SU-DHL-6 (cell line): ENCODE measurements around the gene SIDT2.

ENCODE experiments used
- H2AFZ ChIP-seq: fragments of 200-600 bp; sonication (generic); 2 replicates; pipeline ENCODE4 v1.6.1; 2014; ENCODE audit warnings: low read depth, mild to moderate bottlenecking, moderate library complexity, mixed read lengths, antibody characterized with exemption, low read length; ENCODE audit not compliant: severe bottlenecking
- H3F3A ChIP-seq: fragments of 200-600 bp; shearing (Covaris generic); 2 replicates; pipeline ENCODE4 v1.6.0; 2016; ENCODE audit warnings: antibody characterized with exemption, mild to moderate bottlenecking; ENCODE audit not compliant: insufficient read depth
- H3K27ac ChIP-seq: fragments of 200-600 bp; sonication (generic); 2 replicates; pipeline ENCODE4 v1.5.1; 2016; ENCODE audit warnings: low read depth, mild to moderate bottlenecking, low read length, moderate library complexity, mixed read lengths
- H3K27me3 ChIP-seq: fragments of 200-600 bp; sonication (generic), shearing (Covaris generic); 2 replicates; pipeline ENCODE4 v1.6.0; 2014; ENCODE audit warnings: mild to moderate bottlenecking, low read length
- H3K36me3 ChIP-seq: fragments of 200-600 bp; sonication (generic); 2 replicates; pipeline ENCODE4 v1.6.1; 2014; ENCODE audit warnings: mild to moderate bottlenecking, low read length, mixed read lengths
- H3K4me2 ChIP-seq: fragments of 300-600, 200-600 bp; shearing (Covaris generic), sonication (generic); 2 replicates; pipeline ENCODE4 v1.6.0; 2014; ENCODE audit warnings: low read length, low read depth, mild to moderate bottlenecking; ENCODE audit not compliant: poor library complexity, severe bottlenecking
- H3K4me3 ChIP-seq: fragments of 200-600 bp; sonication (generic); 2 replicates; pipeline ENCODE4 v1.5.1; 2014; ENCODE audit warnings: antibody characterized with exemption, low read length, mild to moderate bottlenecking, mixed read lengths; ENCODE audit not compliant: insufficient read depth, poor library complexity, severe bottlenecking
- H3K79me2 ChIP-seq: fragments of 200-600 bp; sonication (generic); 2 replicates; pipeline ENCODE4 v1.6.1; 2014; ENCODE audit warnings: mild to moderate bottlenecking, low read length, moderate library complexity; ENCODE audit not compliant: insufficient read depth
- H3K9ac ChIP-seq: fragments of 200-600 bp; sonication (generic); 2 replicates; pipeline ENCODE4 v1.7.0; 2014; ENCODE audit warnings: mild to moderate bottlenecking, low read length
- H3K9me2 ChIP-seq: fragments of 200-600 bp; sonication (generic); replicated peaks from 2 replicates; pipeline ENCODE4 v1.6.1; 2014; ENCODE audit warnings: low read length; ENCODE audit not compliant: insufficient read depth
- H3K9me3 ChIP-seq: fragments of 200-600 bp; sonication (generic); 2 replicates; pipeline ENCODE4 v1.6.1; 2014; ENCODE audit warnings: low read length, mixed read lengths; ENCODE audit not compliant: insufficient read depth
- H4K20me1 ChIP-seq: fragments of 200-600 bp; sonication (generic); 2 replicates; pipeline ENCODE4 v1.6.1; 2014; ENCODE audit warnings: low read depth, mild to moderate bottlenecking, antibody characterized with exemption, low read length, moderate library complexity, mixed read lengths
- CTCF ChIP-seq: fragments of 200-600 bp; sonication (generic); IDR thresholded peaks from one replicate; pipeline ENCODE4 v1.5.1; 2017; ENCODE audit warnings: antibody characterized with exemption, mild to moderate bottlenecking, low read length, moderate library complexity; ENCODE audit not compliant: insufficient read depth, poor library complexity, severe bottlenecking
- EZH2phosphoT487 ChIP-seq: fragments of 200-600 bp; sonication (generic), shearing (Covaris generic); conservative IDR thresholded peaks from 2 replicates; pipeline ENCODE4 v1.6.1; 2018; ENCODE audit warnings: mild to moderate bottlenecking, antibody characterized with exemption, low read length, moderate library complexity, mixed read lengths

SIDT2 gene

GRCh38 chr11:117228091-117228490 is 49.5 kb downstream of the SIDT2 start:
- Histone ChIP-seq H3K4me2 (no peak overlapping the region), H3F3A (0 out of 2 replicates have a peak, but pooled peaks cover 11% of the 10 kb centered on the region), H3K9me2 (no peaks in the 10 kb centered on the region), H3K9me3 (no peaks in the 10 kb centered on the region), H4K20me1 (no peaks in the 10 kb centered on the region), H3K27ac (no peak overlapping the region), H3K9ac (no peak overlapping the region), H3K4me3 (no peak overlapping the region), H3K27me3 (no peaks in the 10 kb centered on the region), H3K36me3 (no peaks in the 10 kb centered on the region), H3K79me2 (peaks cover 22% of the 10 kb centered on the region), H2AFZ (no peak overlapping the region)
- TF ChIP-seq EZH2phosphoT487 (no peak), CTCF (no peak)

- H3K9me3 ChIP-seq = no peaks in the 10 kb centered on the region
- TF ChIP-seq CTCF = no peak
- no peak for TF ChIP-seq EZH2phosphoT487
- H3K4me2 ChIP-seq = no peak overlapping the region
- H3K36me3 ChIP-seq = no peaks in the 10 kb centered on the region
- H3K27me3 ChIP-seq = no peaks in the 10 kb centered on the region
- H3K27ac ChIP-seq = peak overlapping the region; percentile 81; the same call in 1 of the 2 replicates
- no peak overlapping the region for H2AFZ ChIP-seq
- H3K9me2 ChIP-seq = no peaks in the 10 kb centered on the region
- H3K79me2 ChIP-seq = peaks cover 34% of the 10 kb centered on the region
- no peak overlapping the region; the same call in 1 of the 2 replicates for H3K9ac ChIP-seq
- H4K20me1 ChIP-seq = no peaks in the 10 kb centered on the region
- H3K4me3 ChIP-seq = no peak overlapping the region
- peaks cover 14% of the 10 kb centered on the region; the same call in 1 of the 2 replicates for H3F3A ChIP-seq
Measured at GRCh38 chr11:117229411-117229810, 50.9 kb downstream of the SIDT2 start.

GRCh38 chr11:117229931-117230285 is 51.4 kb downstream of the SIDT2 start:
- Histone ChIP-seq H3K9me3 (no peaks in the 10 kb centered on the region), H3K4me3 (no peak overlapping the region), H3K9ac (peak overlapping the region; percentile 95), H3K27ac (peak overlapping the region; percentile 81), H3K9me2 (no peaks in the 10 kb centered on the region), H2AFZ (no peak overlapping the region), H3K79me2 (peaks cover 38% of the 10 kb centered on the region), H3K4me2 (peak overlapping the region; percentile 98), H3K27me3 (no peaks in the 10 kb centered on the region), H3K36me3 (no peaks in the 10 kb centered on the region; the same call in 1 of the 2 replicates), H4K20me1 (no peaks in the 10 kb centered on the region), H3F3A (peaks cover 14% of the 10 kb centered on the region; the same call in 1 of the 2 replicates)
- no peak for TF ChIP-seq EZH2phosphoT487

DNA sequence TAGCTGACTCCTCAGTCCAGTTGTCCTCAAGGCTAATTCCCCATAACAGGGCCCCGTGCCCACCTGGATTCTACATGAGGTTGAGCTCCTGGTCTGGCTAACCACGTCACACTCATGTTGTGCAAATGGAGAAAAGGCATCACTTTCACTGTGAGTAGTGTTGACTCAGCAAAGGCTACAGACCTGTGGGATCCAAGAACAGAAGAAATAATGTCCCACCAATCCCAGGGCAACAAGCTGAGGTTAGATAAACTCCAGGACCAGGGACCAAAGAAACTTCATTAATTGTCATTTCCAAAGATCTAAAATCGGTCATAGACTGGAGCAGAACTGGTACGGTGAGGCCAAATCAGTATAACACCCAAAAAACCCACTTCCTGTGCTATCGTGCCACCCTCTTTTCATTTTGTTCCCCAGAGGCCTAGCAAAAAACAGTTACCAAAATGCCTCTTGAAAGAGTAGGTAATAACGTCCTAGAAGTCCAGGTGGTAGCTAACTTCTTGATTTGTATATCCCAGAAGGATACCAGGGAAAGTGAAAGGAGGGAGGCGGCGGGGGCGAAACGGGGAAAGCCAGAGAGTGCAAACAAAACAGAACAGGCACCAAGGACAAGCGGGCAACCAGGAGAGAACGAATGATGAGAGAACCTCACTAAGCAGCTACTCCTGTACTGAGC is 51.9 kb downstream of the SIDT2 start:
- H3K27me3 ChIP-seq = no peaks in the 10 kb centered on the region
- no peak overlapping the region for H2AFZ ChIP-seq
- peaks cover 14% of the 10 kb centered on the region; the same call in 1 of the 2 replicates for H3F3A ChIP-seq
- no peaks in the 10 kb centered on the region for H3K9me3 ChIP-seq
- TF ChIP-seq CTCF (no peak), EZH2phosphoT487 (no peak)
- peak overlapping the region; percentile 81 for H3K27ac ChIP-seq
- peak overlapping the region; percentile 95 for H3K9ac ChIP-seq
- peak overlapping the region; percentile 99 for H3K4me3 ChIP-seq
- no peaks in the 10 kb centered on the region for H3K9me2 ChIP-seq
- peak overlapping the region; percentile 98 for H3K4me2 ChIP-seq
- peaks cover 38% of the 10 kb centered on the region for H3K79me2 ChIP-seq
- H3K36me3 ChIP-seq = no peaks in the 10 kb centered on the region; the same call in 1 of the 2 replicates
- no peaks in the 10 kb centered on the region for H4K20me1 ChIP-seq
